ENCODE data around the gene TNRC18.
A peak's percentile ranks its signal among the peaks of the same experiment; 100 is the strongest.
"Not testable (repeated sequence)": the region's sequence is repeated elsewhere in the genome, so short reads cannot be mapped to it uniquely, and the experiment has no call there.

Gene TNRC18

DNA sequence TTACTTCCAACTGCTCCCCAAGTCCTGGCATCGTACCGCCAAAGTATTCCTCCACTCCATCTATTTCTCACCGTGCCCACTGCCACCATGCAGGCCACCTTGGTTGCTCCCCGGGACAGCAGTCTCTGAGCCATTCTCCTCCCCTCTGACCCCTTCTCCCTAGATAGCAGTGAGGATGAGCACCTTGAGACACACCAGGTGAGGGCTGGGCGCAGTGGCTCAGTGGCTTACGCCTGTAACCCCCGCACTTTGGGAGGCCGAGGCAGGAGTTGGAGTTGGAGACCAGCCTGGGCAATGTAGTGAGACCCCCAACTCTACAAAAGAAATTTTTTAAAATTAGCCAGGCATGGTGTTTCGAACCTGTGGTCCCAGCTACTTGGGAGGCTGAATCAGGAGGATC, 136.7 kb downstream of the TNRC18 start:
- no peak for DNase-seq

DNA sequence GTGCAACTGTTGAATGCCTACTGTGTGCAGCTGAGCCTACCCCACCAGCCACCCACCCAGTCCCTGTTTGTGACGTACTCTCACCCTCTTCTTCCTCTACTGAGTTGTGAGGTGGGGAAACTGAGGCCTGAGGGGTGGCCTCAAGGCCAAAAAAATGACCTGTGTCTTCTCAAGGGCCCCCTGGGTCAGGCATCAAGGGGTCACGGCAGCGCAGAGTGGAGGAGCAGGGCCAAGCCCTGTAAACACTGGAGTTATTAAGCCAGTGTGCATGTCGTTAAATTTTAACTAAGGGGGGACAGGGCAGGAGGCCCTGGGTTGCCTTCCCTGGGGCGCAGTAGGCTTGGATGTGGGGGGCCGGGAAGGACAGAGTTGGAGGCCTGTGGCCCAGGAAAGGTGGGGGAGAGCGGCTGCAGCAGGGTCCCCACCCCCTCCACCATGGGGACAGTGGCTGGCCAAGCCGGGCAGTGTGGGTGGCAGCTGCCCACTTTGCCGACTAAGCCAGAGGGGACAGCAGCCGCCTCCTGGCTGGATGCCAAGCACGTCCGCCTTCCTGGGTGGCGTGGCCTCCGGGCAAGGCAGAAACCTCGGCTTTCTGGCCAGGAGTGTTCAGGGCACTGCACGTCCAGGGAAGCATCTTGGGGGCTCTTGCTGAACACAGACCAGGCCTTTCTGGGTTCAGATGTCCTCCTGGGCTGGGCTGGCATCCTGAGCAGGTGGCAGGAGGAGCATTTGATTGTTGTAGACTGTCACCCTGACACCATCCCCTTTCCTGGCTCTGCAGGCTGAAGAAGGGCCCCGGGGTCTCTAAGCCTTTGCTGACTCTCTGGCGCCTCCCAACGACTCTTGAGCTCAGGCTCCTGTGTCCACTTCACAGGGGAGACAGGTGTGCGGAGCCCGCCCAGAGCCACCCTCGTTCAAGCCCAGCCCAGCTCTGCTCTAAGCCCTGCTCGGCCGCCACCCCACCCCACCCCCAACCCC, 139.0 kb downstream of the TNRC18 start:
- peak; percentile 11 for DNase-seq

DNA sequence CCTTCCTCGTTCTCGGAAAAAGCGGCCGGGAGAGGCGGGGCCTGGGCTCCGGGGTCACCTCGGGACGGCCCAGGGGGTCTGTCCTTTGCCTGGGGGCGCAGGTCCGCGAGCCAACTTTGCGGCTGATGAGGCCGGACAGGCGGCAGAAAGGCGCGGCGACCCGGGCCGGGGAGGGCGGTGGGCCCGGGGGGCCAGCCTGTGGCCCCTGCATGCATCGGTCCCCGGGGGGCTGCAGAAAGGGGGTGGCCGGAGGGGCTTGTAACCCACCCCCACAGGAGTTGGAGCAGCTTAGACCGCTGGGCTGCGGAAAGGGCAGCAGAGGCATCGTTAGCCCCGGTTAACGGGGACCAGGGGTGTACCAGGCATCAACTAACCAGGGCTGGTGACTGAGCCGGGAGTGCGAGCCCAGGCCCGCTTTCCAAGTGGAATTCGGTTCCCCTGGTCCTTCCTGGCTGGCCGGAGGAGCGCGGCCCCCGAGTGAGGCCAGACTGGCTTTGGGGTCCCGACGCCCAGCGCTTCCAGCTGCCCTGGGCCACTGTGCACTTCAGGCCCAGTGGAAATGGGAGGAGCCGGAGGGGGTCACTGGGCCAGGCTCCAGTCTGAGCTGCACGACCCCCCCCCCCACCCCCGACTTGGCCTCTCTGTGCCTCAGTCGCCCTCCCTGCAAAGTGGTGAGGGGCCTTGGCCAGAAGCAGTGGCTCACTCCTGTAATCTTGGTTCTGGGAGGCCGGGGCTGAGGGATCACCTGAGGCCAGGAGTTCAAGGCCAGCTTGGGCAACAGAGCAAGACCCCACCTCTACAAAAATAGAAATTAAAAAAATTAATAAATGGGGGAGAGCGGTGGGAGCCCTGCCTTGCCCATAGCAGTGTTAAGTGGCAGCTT, 140.0 kb downstream of the TNRC18 start:
- no peak for DNase-seq

DNA sequence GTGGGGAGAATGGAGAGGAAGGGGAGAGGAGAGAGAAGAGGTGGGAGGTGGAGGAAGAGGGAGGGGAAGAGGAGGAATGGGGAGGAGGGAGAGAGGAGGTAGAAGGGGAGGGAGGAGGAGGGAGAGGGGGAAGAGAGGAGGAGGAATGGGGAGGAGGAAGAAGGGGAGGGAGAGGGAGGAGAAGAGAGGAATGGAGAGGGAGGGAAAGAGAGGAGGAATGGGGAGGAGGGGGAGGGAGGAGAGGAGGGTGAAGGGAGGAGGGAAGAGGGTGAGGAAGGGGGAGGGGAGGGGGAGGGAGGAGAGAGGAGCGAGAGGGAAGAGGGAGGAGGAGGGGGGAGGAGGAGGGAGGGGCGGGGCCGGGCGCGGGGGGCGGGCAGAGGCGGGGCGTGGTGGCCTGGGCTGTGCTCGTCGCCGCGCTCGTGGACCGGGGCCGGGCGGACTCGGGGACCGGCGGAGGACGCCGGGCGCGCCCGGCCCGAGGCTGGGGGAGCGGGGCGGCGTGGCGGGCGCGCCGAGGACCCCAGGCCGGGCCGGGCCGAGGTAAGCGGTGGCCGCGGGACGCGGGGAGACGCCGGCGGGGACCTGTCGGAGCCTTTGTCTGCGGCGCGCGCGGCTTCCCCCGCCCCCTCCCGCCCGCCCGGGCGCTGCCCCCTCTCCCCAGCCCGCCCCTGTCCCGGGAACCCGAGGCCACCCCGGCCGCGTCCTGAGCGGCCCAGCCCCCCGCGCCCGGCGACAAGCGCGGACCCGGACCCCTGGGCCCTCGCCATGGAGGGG, 140.9 kb downstream of the TNRC18 start, which contains the start of gene SLC29A4:
SLC29A4 (plus strand) TSS at position 401 of the 774 bp plus-strand sequence. CDS start 4,874 bp downstream, outside the sequence.
- no peak for DNase-seq

DNA sequence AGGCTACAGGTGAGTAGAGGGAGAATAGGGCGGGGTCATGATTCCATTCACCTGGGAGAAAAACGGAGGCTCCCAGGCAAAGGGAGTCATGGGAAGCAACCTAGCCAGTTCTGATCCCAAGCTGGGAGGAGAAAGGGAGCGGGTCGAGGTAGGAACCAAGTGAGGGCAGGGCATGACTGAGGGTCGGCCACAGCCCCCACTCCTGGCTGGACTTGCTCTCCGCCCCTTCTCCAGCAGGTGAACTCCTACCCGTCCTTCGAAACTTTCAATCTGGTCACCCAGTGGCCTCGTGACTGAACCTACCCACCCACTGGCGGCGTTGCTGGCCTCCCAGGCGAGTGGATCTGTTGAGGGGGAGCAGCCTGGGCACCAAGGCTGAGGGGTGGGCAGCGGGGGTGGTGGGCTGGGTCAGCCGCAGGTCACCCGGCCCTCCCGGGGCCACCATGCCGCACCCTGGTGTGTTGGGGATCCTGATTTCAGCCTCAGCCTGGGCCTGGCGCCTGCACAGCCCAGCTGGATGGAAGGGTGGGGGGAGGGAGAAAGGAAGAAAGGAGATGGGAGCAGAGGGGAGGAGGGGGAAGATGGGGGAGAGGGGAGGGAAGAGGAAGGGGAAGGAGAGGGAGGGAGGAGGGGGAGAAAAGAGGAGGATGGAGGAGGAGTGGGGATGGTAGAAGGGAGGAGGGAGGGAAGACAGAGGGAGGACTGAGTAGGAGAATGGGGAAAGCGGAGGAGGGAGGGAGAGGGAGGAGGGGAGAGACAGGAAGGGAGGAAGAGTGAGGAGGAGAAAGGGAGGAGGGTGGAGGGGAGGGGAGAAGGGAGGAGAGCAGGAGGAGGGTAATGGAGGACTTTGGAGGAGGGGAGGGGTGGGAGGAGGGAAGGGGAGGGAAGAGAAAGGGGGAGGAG, 141.8 kb downstream of the TNRC18 start:
- not testable (repeated sequence) for DNase-seq

DNA sequence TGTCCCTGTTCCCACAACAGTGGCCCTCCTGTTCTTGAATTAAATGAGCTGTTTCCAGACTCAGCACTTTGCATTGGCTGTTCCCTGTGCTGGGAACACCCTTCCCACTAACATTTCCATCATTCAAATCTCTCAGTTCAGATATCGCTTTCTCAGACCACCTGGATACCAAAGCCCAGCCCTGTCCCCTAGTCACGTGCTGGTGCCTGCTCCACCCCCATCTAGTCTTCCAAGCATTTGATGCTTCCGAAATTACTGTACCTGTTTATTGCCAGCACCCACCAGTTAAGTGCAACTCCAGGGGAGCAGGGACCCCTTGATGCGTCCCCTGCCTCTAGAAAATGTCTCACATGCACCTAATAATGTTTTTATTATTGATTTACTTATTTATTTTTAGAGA, 143.9 kb downstream of the TNRC18 start:
- DNase-seq = no peak

DNA sequence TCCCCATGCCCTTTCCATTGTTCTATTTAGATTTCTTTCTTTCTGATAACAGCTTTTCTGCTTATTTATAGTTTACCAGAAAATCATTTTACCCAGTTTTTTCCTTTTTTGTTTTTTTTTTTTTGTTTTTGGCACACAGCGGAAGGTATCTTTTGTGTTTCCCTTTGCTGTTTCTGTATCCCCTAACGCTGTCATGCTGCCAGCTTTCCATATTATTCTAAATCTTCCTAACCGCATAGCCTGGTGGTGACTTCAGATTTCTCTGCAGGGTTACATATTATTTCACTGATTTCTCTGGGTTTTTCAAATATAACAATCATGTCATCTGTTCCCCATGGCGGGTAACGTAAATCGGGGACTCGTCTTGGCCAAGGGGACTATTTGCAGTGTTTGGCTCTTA, 144.9 kb downstream of the TNRC18 start:
- no peak for DNase-seq

DNA sequence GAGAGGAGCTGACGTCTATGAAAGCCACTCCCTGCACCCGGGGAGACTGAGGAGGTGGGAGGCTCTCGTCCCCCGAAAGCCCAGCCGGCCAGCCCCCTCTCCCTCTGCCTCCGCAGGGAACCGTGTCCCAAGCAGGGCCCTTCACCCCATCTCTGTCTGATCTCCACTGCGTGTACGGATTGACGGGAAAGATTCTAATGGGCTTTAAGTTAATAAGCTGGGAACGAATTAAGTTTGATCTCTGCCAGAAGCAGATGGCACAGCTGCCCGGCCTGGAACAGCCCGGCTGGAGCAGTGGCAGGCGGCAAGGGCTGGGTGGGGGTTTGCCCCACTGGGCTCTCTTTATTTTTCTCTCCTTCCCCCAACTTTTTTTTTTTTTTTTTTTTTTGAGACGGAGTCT, 147.0 kb downstream of the TNRC18 start:
- no peak for DNase-seq

DNA sequence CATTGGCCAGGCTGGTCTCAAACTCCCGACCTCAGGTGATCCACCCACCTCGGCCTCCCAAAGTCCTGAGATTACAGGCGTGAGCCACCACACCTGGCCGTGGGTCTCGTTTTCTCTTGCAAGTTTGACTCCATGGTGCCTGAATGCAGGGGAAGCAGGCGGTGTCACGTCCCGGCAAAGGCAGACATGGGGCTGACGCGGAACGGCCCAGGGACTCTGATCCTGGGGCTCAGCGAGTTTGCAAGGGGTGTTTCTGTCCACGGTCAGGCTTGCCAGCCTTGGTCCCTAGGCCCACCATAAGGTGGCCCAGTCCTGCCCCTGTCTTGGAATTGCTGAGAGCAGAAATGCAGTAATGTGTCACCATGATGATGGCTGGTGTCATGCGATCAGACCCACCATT, 147.5 kb downstream of the TNRC18 start:
- not testable (repeated sequence) for DNase-seq

DNA sequence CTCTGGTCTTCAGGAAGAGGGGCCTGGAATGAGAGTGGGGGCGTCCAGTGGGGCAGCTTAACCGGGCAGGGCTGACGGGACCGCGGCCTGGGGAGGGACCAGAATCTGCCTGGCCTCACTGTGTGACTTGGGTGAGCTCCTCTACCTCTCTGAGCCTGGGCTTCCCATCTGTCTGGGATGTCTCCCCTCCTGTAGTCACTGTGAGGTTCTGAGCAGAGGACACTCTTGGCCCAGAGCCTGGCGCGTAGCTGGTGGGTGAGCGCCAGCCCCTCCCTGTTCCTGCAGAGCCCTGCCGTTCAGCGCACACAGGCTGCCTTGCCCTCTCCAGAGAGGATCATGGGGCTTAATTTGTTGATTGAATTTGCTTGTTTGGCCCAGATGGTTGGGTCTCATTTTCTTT, 148.1 kb downstream of the TNRC18 start:
- not testable (repeated sequence) for DNase-seq

DNA sequence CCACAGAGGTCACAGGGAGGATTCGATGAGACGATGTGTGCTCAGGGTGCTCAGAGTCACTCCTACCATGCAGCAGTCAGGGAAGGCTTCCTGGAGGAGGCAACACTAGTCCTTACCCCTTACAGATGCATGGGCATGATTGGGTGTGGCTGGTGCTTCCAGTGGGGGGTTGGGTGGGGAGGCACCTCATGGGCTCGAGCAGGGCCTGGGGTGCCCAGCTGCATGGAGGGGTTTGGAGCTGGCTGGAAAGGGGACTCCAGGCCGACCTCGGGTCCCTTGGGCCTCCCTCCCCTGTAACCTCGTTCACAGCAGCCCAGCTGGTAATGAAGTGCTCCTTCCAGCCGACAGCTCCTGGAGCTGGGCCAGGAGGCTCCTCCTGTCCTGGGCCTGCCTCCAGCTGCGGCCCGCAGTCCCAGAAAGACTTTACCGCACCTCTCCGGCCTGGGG, 148.6 kb downstream of the TNRC18 start:
- not testable (repeated sequence) for DNase-seq

DNA sequence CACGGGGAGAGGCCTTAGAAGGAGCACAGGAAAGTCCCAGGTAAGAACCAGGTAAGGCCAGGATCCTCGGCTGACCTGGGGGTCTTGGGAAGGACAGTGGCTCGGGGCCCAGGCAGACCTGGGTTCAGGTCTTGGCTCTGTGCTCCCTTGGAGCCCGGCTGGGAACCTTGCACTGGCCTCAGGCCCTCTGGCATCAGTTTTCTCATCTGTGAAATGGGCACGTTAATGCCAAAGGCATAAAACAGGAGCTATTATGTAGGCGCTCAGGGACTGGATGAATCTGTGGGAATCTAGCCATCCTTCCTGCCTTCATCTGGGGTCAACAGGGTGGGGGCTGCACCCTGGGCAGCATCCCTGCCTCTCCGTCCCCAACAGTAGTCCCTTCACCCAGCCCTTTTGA, 149.2 kb downstream of the TNRC18 start:
- DNase-seq = no peak

DNA sequence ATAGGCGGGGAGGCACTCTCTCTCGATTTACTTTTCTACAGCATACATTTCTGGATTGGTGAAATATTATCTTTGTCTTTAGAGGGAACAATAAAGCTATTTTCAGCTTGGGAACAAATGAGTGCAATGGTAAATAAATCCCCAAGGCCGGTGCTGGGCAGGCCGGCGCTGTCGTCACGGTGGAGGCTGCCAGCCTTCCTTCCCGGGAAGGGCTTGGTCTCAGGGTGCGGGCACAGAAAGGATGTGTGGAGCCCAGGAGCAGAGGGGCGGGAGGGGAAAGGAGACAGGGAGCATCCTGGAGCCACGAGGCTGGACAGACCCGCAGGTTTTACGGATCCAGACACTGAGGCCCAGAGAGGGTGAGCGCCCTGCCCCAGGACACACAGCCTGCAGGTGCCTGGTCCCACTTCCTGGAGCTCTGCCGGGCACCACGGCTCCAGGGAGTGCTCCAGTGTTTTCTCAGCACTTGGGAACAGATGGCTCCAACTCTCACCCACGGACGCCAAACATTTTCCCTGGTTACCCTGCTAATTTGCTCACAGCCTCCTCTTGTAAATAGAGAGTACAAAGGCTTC, 149.7 kb downstream of the TNRC18 start:
- not testable (repeated sequence) for DNase-seq

DNA sequence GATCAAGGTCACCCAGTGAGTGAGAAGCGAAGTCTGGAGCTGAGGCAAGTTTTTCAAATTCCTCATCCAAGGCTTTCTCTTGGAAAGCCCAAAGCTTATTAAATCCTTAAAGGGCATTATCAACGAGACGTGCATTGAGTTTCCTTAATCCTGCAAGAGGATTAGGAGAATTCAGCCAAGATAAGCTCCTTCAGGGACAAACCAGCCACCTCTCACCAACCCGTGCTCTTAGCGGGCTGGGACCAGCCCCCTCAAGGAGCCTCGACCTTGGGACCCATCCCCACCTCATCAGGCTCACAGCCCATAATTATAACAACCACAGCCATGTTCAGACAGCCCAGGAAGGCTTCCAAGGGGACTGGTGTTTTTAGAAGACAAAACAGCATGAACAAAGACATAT, 152.8 kb downstream of the TNRC18 start:
- no peak for DNase-seq

DNA sequence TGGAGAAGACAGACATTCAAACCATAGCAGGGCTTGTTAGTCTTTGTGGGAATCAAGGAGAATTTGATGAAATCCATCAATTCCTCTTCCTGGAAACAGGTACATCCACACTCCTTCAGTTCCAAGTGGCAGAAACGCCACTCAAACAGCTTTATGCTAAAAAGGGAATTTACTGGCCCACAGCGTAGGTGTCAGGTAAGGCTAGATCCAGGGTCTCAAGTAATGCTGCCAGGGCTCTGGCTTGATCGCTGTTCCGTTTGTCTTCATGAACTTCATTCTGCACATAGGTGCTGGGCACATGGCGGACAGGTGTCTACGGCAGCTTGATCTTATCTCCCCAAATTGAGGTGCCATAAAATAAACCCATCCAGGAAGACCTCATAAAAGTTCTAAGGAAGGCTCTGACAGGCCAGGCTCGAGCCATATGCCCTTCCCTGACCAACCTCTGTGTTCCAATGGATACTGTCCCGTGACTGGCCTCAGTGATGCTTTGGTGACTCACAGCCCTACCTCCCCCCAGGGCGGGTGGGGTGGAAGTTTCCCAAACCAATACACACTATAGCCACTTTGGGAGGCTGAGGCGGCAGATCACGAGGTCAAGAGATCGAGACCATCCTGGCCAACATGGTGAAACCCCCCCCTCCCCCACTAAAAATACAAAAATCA, 153.5 kb downstream of the TNRC18 start:
- DNase-seq = not testable (repeated sequence)

DNA sequence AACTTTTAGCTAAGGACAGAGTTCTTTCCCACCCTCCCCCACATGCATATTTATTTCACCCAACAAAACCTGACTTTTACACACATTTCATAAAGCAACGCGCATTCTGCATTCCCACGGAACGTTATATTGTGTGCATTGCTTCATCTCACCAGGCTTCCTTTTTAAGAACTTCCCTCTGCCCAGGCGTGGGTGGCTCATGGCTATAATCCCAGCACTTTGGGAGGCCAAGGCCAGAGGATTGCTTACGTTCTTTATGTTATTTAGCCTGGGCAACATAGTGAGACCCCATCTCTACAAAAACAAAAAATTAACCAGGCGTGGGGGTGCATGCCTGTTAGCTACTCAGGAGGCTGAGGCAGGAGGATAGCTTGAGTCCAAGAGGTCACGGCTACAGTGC, 155.8 kb downstream of the TNRC18 start:
- not testable (repeated sequence) for DNase-seq

DNA sequence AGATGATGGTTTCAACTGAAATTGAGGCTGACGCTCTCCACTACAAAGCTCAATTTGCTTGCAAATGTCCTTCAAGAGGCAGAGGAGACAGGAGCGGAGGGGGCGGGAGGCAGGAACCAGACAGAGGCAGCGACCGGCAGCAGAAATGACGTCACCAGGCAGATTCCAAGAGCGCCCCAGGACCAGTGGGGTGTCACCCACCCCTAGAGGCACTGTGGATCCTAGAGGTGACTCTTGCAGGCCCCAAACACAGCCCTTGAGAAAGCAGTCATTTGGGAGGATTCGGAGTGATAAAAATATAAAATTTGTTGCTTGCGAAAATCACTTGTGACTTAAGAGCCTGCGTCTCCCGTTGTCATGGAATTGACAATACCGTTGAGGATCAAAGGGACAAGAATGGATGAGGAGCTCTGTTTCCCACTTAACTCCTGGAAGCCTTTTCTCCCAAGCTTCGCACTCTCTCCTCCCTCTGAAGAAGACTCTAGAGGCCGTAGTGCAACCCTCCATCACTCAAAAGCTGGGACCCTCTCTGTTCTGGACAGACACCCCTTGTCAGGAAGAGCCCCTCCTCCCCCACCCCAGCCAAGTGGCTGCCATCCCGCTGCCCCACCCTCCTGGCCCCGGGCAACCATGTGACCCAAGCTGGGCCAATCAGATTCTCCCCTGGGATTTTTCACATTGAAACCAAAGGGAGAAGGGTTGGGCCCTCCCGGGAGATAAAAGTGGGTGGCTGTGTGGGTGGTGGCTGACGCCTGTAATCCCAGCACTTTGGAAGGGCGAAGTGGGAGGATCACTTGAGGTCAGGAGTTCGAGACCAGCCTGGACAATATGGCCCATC, 157.2 kb downstream of the TNRC18 start:
- DNase-seq = peak; percentile 56

DNA sequence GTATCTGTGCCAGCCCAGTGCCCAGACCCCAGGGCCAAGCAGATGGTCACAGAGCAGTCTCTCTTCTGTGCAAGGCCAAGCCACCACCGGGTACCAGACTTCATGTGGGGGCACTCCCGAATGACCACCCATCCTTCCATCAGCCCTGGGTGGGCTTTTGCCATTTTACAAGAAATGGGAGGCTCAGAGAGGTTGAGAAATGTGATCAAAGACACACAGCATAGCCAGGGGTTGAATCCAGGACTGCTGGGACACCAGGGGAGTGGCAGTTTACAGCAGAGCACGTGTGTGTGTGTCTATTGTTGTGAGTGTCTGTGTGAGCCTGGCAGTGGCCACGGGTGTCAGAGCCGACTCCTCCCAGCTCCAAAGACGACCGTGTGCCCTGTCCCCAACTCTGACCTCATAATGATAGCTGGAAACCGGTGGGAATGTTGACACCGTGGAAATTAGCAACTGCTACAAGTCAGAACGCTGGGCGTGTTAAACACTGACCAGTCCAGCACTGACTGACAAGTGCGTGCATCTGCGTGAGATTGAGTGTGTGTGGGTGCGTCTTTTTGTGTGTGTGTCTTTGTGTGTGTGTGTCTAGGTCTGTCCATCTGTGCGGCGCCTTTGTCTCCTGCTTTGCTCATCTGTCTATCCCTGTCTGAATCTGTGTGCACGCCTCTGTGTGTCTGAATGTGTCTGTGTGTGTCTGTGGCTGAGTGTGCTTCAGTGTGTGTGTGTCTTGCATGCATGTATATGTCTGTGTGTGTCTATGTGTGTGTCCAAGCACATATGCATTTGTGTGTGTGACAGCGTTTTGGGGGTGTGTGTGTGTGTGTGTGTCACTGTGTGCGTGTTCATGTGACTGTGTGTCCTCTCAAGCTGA, 158.1 kb downstream of the TNRC18 start:
- DNase-seq = peak; percentile 37

DNA sequence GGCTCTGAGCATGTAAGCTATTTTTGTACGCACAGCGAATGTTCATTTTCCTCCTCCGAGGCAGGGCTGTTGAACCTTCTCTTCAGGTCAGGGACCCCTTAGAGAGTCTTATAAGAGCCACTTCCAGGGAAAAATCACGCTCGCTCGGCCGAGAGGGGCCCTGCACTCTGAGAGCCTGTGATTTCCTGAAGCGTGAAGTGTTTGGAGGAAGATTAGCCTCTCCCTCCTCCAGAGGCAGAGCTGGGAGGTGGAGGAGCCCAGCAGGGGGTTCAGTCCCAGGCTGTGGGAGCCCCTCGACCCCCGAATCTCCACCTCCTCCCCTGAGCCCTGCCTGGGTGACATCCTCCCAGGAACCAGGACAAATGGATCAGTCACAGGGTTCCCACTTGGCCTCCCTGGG, 160.6 kb downstream of the TNRC18 start:
- peak; percentile 9 for DNase-seq
